ENCODE measurements around the gene UTS2R.

DNA sequence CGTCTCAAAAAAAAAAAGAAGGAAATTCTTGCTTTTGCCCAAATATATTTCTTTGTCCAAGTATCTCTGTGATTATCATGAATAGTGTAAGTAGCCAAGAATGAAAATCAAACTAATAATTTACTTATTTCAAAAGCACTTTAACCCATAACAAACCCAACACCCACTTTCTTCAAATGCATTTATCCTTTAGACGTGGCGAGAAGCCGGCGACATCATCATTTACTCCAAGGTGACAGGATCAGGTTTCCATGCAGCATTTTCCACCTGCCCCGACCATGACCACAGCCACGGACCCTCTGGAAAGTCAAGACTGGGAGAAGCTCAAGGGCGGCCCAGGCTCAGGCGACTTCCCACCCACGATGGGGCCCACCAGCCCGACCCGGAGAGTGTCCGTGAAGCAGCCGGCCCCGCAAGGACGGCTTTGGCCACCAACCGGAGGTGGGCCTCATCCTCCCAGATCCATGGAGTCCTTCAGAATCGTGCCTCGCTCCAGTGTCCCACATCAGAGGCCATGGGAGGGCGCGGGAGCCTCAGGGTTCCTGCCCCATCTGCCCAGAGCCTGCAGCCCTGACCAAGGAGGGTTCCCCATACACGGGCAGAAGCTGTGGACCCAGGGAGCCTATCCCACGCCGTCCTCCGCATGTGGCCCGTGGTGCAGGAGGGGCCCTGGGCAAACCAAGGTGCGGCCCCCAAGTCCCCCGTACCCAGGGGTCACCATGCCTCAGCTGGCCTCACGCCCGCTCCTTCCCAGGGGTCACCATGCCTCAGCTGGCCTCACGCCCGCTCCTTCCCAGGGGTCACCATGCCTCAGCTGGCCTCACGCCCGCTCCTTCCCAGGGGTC, 18.7 kb downstream of the UTS2R start:
- TF ChIP-seq, protein P1, sequence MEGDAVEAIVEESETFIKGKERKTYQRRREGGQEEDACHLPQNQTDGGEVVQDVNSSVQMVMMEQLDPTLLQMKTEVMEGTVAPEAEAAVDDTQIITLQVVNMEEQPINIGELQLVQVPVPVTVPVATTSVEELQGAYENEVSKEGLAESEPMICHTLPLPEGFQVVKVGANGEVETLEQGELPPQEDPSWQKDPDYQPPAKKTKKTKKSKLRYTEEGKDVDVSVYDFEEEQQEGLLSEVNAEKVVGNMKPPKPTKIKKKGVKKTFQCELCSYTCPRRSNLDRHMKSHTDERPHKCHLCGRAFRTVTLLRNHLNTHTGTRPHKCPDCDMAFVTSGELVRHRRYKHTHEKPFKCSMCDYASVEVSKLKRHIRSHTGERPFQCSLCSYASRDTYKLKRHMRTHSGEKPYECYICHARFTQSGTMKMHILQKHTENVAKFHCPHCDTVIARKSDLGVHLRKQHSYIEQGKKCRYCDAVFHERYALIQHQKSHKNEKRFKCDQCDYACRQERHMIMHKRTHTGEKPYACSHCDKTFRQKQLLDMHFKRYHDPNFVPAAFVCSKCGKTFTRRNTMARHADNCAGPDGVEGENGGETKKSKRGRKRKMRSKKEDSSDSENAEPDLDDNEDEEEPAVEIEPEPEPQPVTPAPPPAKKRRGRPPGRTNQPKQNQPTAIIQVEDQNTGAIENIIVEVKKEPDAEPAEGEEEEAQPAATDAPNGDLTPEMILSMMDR (IDR thresholded peaks at IDR 0.05; ENCODE audit: insufficient read depth, low read length) = no peak
- TF ChIP-seq POLR2AphosphoS5 (IDR thresholded peaks at IDR 0.05; ENCODE audit: low read depth) = no peak
- no peak for TF ChIP-seq GABPA (IDR thresholded peaks at IDR 0.05; ENCODE audit: low read depth)
- TF ChIP-seq, protein P2, sequence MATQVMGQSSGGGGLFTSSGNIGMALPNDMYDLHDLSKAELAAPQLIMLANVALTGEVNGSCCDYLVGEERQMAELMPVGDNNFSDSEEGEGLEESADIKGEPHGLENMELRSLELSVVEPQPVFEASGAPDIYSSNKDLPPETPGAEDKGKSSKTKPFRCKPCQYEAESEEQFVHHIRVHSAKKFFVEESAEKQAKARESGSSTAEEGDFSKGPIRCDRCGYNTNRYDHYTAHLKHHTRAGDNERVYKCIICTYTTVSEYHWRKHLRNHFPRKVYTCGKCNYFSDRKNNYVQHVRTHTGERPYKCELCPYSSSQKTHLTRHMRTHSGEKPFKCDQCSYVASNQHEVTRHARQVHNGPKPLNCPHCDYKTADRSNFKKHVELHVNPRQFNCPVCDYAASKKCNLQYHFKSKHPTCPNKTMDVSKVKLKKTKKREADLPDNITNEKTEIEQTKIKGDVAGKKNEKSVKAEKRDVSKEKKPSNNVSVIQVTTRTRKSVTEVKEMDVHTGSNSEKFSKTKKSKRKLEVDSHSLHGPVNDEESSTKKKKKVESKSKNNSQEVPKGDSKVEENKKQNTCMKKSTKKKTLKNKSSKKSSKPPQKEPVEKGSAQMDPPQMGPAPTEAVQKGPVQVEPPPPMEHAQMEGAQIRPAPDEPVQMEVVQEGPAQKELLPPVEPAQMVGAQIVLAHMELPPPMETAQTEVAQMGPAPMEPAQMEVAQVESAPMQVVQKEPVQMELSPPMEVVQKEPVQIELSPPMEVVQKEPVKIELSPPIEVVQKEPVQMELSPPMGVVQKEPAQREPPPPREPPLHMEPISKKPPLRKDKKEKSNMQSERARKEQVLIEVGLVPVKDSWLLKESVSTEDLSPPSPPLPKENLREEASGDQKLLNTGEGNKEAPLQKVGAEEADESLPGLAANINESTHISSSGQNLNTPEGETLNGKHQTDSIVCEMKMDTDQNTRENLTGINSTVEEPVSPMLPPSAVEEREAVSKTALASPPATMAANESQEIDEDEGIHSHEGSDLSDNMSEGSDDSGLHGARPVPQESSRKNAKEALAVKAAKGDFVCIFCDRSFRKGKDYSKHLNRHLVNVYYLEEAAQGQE (IDR thresholded peaks at IDR 0.05; ENCODE audit: insufficient replicate concordance, low read depth) = no peak
- TF ChIP-seq SPI1 (IDR thresholded peaks at IDR 0.05; ENCODE audit: borderline replicate concordance, low read depth) = no peak

Measured in HL-60 (cell line).